ENCODE results near the gene C16orf54. TPM values are rescaled to one million over a fixed set of nuclear protein-coding genes. Genes with fewer than 3 reads are reported as not detected.

The C16orf54 gene
- total and polyA plus RNA-seq, 9 of the 15 experiments (the other 6 are each of a cell fraction or from before 2014, with no cell fraction given): 0.09 TPM; not detected in 8

DNA sequence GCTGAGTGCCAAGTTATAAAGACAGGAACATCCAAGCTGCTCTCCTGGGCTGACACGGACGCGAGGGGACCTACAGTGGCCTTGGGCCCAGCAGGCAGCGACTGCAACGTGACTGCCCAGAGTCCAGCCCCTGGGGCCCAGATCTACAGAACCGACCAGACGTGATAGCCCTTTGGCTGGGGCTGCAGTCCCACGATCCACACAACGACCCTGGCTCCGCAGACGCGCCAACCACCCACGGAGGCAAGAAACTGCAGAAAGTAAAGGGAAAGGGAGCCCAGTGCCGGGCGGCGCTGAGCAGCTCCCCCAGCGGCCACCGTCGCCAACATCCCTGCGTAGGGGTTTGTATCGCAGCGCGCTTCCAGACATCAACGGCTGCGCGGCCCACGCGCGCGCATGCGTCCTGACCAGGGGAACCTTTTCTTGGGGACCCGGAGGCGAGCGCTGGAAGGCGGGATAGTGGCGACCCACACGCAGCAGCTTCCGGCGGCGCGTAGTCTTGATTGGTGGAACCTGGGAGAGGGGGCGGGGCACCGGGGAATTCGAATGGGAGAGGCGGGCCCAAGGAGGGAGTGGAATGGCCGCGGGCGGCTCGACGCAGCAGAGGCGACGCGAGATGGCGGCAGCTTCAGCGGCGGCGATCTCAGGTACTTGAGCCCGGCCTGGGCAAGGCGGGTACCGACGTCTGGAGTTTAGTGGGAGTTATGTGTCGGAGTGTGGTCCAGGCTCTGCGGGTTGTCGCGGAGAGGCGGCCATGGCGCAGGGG, 44.6 kb upstream of the C16orf54 start, which contains the start of gene KIF22 (continued):
- TF ChIP-seq PHB2 (IDR thresholded peaks at IDR 0.05; ENCODE audit: low read depth) (0 out of 2 replicates have a peak, but pooled peaks have one; percentile 37), NRF1 (conservative IDR thresholded peaks at IDR 0.05 in 1 of 2, IDR thresholded peaks at IDR 0.05 in 1 of 2) (peak; percentile 99), HSF4 (CRISPR knock-in tag; IDR thresholded peaks at IDR 0.05; ENCODE audit: borderline replicate concordance) (no peak), ASH1L (IDR thresholded peaks at IDR 0.05; ENCODE audit: borderline replicate concordance, low read depth, partially characterized antibody) (no peak), ZNF41 (CRISPR knock-in tag; conservative IDR thresholded peaks at IDR 0.05) (peak; percentile 61; the same call in 1 of the 2 replicates), ZNF12 (CRISPR knock-in tag; IDR thresholded peaks at IDR 0.05) (no peak), HCFC1 (IDR thresholded peaks at IDR 0.05; ENCODE audit: low read depth, low read length) (peak; percentile 80), MLX (CRISPR knock-in tag; conservative IDR thresholded peaks at IDR 0.05) (0 out of 4 replicates have a peak, but pooled peaks of 1 of the 2 experiments have one; percentile 40), TARDBP (IDR thresholded peaks at IDR 0.05) (peak; percentile 76), KAT7 (CRISPR knock-in tag; IDR thresholded peaks at IDR 0.05; ENCODE audit: borderline replicate concordance) (peak; percentile 79), CHCHD3 (CRISPR knock-in tag; IDR thresholded peaks at IDR 0.05) (0 out of 2 replicates have a peak, but pooled peaks have one; percentile 34), ZNF76 (CRISPR knock-in tag; IDR thresholded peaks at IDR 0.05; ENCODE audit: borderline replicate concordance) (peak; percentile 72; the same call in 1 of the 2 replicates), ARID2 (IDR thresholded peaks at IDR 0.05) (no peak), SIRT6 (IDR thresholded peaks at IDR 0.05; ENCODE audit: low read depth, low read length) (no peak), CC2D1A (IDR thresholded peaks at IDR 0.05) (peak; percentile 68), BRCA1 (IDR thresholded peaks at IDR 0.05) (no peak), BRCA1 (CRISPR knock-in tag; IDR thresholded peaks at IDR 0.05) (no peak), NR2C2 (CRISPR knock-in tag; IDR thresholded peaks at IDR 0.05) (peak; percentile 11; the same call in 1 of the 2 replicates), NR2C2 (tag; IDR thresholded peaks at IDR 0.05) (peak; percentile 86)
- TF ChIP-seq, protein P1, sequence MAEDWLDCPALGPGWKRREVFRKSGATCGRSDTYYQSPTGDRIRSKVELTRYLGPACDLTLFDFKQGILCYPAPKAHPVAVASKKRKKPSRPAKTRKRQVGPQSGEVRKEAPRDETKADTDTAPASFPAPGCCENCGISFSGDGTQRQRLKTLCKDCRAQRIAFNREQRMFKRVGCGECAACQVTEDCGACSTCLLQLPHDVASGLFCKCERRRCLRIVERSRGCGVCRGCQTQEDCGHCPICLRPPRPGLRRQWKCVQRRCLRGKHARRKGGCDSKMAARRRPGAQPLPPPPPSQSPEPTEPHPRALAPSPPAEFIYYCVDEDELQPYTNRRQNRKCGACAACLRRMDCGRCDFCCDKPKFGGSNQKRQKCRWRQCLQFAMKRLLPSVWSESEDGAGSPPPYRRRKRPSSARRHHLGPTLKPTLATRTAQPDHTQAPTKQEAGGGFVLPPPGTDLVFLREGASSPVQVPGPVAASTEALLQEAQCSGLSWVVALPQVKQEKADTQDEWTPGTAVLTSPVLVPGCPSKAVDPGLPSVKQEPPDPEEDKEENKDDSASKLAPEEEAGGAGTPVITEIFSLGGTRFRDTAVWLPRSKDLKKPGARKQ (CRISPR knock-in tag; IDR thresholded peaks at IDR 0.05): no peak
